Type B pancreatic cell (in vitro differentiated cells): ENCODE measurements around the gene ASB10. TPM values are rescaled to one million over a fixed set of nuclear protein-coding genes. Genes with fewer than 3 reads are reported as not detected.

Experiments used
- DNase-seq: peaks from one replicate; pipeline ENCODE4 v3.0.0; 2021; ENCODE audit warnings: mixed read lengths; ENCODE audit not compliant: unreplicated experiment; ENCODE audit errors: extremely low spot score
- H3K27ac Mint-ChIP-seq: 2 replicates; pipeline ENCODE4 v1.8.0; 2021; ENCODE audit warnings: mild to moderate bottlenecking, mixed read lengths
- H3K27me3 Mint-ChIP-seq: 2 replicates; pipeline ENCODE4 v1.8.0; 2021; ENCODE audit warnings: mixed read lengths
- H3K36me3 Mint-ChIP-seq: 2 replicates; pipeline ENCODE4 v1.8.0; 2021; ENCODE audit warnings: mixed read lengths
- H3K4me1 Mint-ChIP-seq: one replicate; pipeline ENCODE4 v1.8.0; 2021; ENCODE audit warnings: mixed read lengths; ENCODE audit not compliant: unreplicated experiment
- H3K4me3 Mint-ChIP-seq: 2 replicates; pipeline ENCODE4 v1.8.0; 2021; ENCODE audit warnings: mild to moderate bottlenecking, mixed read lengths
- H3K9me3 Mint-ChIP-seq: 2 replicates; pipeline ENCODE4 v1.8.0; 2021; ENCODE audit warnings: mixed read lengths
- CTCF ChIP-seq: fragments of 200-600 bp; sonication (generic); conservative IDR thresholded peaks from 2 replicates; pipeline ENCODE4 v1.5.0; 2021; ENCODE audit warnings: antibody characterized with exemption, mild to moderate bottlenecking
- total RNA-seq: library from RNA; stranded (reverse); gene quantifications from 2 replicates; pipeline ENCODE4 v1.2.1, GENCODE V29; 2021; ENCODE audit warnings: low replicate concordance

The ASB10 gene
- total RNA-seq, 1 donor from 2014 or later: not detected

GRCh38 chr7:151175793-151176311, 11.2 kb downstream of the ASB10 start:
- Mint-ChIP-seq H3K4me1 (peaks cover 8% of the 10 kb centered on the region), H3K36me3 (no peaks in the 10 kb centered on the region), H3K27ac (no peak overlapping the region), H3K27me3 (peaks cover 62% of the 10 kb centered on the region), H3K4me3 (no peak overlapping the region), H3K9me3 (peaks cover 11% of the 10 kb centered on the region)
- DNase-seq: peak; percentile 55
- no peak for TF ChIP-seq CTCF

DNA sequence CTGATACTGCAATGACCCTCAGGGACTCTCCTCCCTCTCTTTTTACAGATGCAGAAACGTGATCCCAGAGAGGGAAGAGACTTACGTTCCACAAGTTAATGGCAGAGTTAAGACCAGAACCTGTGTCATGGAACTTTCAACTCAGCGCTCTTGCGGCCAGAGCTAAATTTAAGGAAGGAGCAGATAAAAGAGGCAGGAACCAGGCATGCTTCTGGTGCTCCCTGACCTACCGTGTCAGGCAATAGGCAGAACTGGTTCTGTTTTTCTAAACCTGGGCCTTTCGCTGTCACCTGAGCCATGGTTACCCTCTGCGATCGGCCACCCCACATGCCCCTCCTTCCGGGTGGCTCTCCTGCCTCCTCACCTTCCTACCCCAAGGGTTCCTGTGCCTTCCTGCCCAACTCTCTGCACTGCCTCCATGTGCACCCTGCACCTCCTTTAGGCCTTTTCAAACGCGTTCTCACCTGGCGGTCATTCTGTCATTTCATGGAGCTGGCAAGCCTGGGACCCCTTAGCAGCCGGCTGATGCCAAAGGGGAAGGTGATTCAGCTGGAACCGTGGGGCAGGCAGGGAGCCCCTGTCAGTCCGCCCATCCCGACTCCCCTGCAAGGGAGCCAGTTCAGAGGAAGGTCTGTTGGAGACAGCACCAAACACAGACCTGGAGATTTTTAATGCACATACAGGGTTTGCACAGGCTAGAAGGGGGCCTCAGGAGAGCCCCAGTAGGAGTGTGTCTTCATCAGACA, 11.8 kb downstream of the ASB10 start:
- H3K36me3 Mint-ChIP-seq: no peaks in the 10 kb centered on the region
- H3K27ac Mint-ChIP-seq: no peak overlapping the region
- peaks cover 60% of the 10 kb centered on the region for H3K27me3 Mint-ChIP-seq
- peaks cover 8% of the 10 kb centered on the region for H3K4me1 Mint-ChIP-seq
- H3K4me3 Mint-ChIP-seq: no peak overlapping the region
- H3K9me3 Mint-ChIP-seq: peaks cover 11% of the 10 kb centered on the region
- DNase-seq: peak; percentile 58
- no peak for TF ChIP-seq CTCF

- TF ChIP-seq CTCF: no peak
- Mint-ChIP-seq H3K4me3 (no peak overlapping the region), H3K9me3 (peaks cover 11% of the 10 kb centered on the region), H3K27ac (no peak overlapping the region), H3K27me3 (peaks cover 62% of the 10 kb centered on the region), H3K4me1 (peaks cover 8% of the 10 kb centered on the region), H3K36me3 (no peaks in the 10 kb centered on the region)
- peak; percentile 68 for DNase-seq
Measured at GRCh38 chr7:151174246-151175046, 12.6 kb downstream of the ASB10 start.

DNA sequence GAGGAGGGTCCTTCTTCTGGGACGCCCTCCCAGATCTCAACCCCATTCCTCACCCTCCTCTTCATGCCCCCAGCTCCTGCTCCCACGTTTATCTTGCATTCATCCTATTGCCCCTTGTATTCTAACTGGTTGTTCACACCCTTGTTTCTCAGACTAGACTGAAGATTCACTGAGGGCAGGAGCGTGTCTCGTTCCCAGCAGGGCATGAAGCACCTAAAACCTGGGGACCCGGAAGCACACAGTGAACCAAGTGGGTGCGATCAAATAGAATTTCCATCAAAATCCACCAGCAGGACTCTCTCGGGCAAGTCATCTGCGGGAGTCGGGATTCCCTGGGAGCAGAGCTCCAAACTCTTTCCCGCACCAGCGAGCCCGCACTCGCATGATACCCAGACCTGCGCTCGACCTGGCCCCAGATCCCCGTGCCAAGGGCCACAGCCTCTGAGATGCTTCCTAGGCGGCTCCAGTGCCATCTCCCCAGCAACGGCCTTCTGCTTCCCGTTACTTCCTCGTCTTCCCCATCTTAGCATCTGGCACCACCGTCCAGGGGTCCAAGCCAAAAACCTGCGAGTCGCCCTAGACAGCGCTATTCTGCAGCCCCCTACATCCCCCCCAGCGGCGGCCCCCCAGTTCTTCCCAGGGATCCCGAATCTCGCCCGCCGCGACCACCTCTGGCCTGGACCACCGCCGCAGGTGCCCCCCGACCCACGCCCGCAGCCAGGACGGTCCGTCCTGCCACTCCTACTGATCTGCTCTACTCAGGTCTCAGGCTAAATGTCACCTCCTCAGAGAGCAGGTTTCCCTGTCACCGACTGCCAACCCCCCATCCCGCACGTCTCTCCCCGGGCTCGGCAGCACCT, 13.4 kb downstream of the ASB10 start:
- peaks cover 65% of the 10 kb centered on the region for H3K27me3 Mint-ChIP-seq
- no peak for DNase-seq
- no peaks in the 10 kb centered on the region for H3K36me3 Mint-ChIP-seq
- H3K4me1 Mint-ChIP-seq: peaks cover 13% of the 10 kb centered on the region
- H3K4me3 Mint-ChIP-seq: no peak overlapping the region
- peaks cover 11% of the 10 kb centered on the region for H3K9me3 Mint-ChIP-seq
- no peak overlapping the region for H3K27ac Mint-ChIP-seq
- no peak for TF ChIP-seq CTCF
